GM08714 (cell line): ENCODE data around the gene METTL18.
"Not testable (repeated sequence)": the region's sequence is repeated elsewhere in the genome, so short reads cannot be mapped to it uniquely, and the experiment has no call there.

ENCODE experiments used
- H3K4me3 ChIP-seq: fragments of 200-500 bp; sonication (Bioruptor generic); 2 replicates; pipeline ENCODE4 v1.5.1; 2014; ENCODE audit warnings: mild to moderate bottlenecking, low read length, inconsistent platforms
- ZNF274 ChIP-seq: IDR thresholded peaks from 2 replicates; pipeline ENCODE4 v1.6.1; 2012; ENCODE audit warnings: mild to moderate bottlenecking, low read depth, low read length

The METTL18 gene

GRCh38 chr1:169794530-169795416 is at the start of gene METTL18:
TSS of gene METTL18 (minus strand) at chr1:169794907. CDS start at chr1:169793695, 1,212 bp downstream.
- no peak for TF ChIP-seq ZNF274
- H3K4me3 ChIP-seq: peak within 1 kb of the TSS; percentile 97

GRCh38 chr1:169838942-169839341 is 44.2 kb upstream of the METTL18 start:
- H3K4me3 ChIP-seq: no peak overlapping the region
- TF ChIP-seq ZNF274: no peak

- no peak overlapping the region for H3K4me3 ChIP-seq
- no peak for TF ChIP-seq ZNF274
These were observed 41.5 kb upstream of the METTL18 start for GRCh38 chr1:169836198-169836597.

GRCh38 chr1:169835647-169836046 is 40.9 kb upstream of the METTL18 start:
- TF ChIP-seq ZNF274: no peak
- no peak overlapping the region for H3K4me3 ChIP-seq

GRCh38 chr1:169834869-169835268 is 40.2 kb upstream of the METTL18 start:
- no peak for TF ChIP-seq ZNF274

GRCh38 chr1:169833179-169833901 is 38.6 kb upstream of the METTL18 start:
- no peak for TF ChIP-seq ZNF274
- H3K4me3 ChIP-seq: no peak overlapping the region

More at GRCh38 chr1:169834869-169835268, 40.2 kb upstream of the METTL18 start:
- no peak overlapping the region for H3K4me3 ChIP-seq

GRCh38 chr1:169829671-169830070 is 35.0 kb upstream of the METTL18 start:
- no peak for TF ChIP-seq ZNF274
- H3K4me3 ChIP-seq: no peak overlapping the region

GRCh38 chr1:169824153-169824552 is 29.4 kb upstream of the METTL18 start:
- TF ChIP-seq ZNF274: no peak
- H3K4me3 ChIP-seq: no peak overlapping the region

- no peak for TF ChIP-seq ZNF274
- H3K4me3 ChIP-seq: no peak overlapping the region
These were observed 26.8 kb upstream of the METTL18 start for GRCh38 chr1:169821500-169821899.

GRCh38 chr1:169816617-169817016 is 21.9 kb upstream of the METTL18 start:
- no peak overlapping the region for H3K4me3 ChIP-seq
- TF ChIP-seq ZNF274: no peak

- H3K4me3 ChIP-seq: no peak overlapping the region
- no peak for TF ChIP-seq ZNF274
These were observed 19.6 kb upstream of the METTL18 start for GRCh38 chr1:169814265-169814664.

- TF ChIP-seq ZNF274: no peak
- no peak overlapping the region for H3K4me3 ChIP-seq
These were observed 17.4 kb upstream of the METTL18 start for GRCh38 chr1:169812131-169812530.

GRCh38 chr1:169811418-169812035 is 16.8 kb upstream of the METTL18 start:
- H3K4me3 ChIP-seq: not testable (repeated sequence)

- H3K4me3 ChIP-seq: no peak overlapping the region
- TF ChIP-seq ZNF274: no peak
These were observed 14.8 kb upstream of the METTL18 start for GRCh38 chr1:169809370-169810095.
